ENCODE data around the gene IQCE. TPM values are rescaled to one million over a fixed set of nuclear protein-coding genes. Genes with fewer than 3 reads are reported as not detected.
"Not testable (repeated sequence)": the region's sequence is repeated elsewhere in the genome, so short reads cannot be mapped to it uniquely, and the experiment has no call there.

Gene IQCE
- total RNA-seq, 1 donor from 2014 or later = 12.1 TPM

GRCh38 chr7:2551418-2551817 lies 7.4 kb upstream of the IQCE start:
- DNase-seq (ENCODE audit: low read depth) = no peak

- no peak for DNase-seq (ENCODE audit: low read depth)
Observed at GRCh38 chr7:2553108-2553507, 5.7 kb upstream of the IQCE start.

- DNase-seq (ENCODE audit: low read depth) = peak; percentile 65
Observed at GRCh38 chr7:2553831-2554581, 4.8 kb upstream of the IQCE start.

GRCh38 chr7:2554661-2555111 lies 4.1 kb upstream of the IQCE start:
- DNase-seq (ENCODE audit: low read depth) = peak; percentile 27

- DNase-seq (ENCODE audit: low read depth) = peak; percentile 95
Observed at GRCh38 chr7:2555121-2556052, 3.4 kb upstream of the IQCE start, which contains the start of gene BRAT1. BRAT1 (minus strand) TSS chr7:2555524; CDS start chr7:2554431, 1,093 bp downstream.

- no peak for DNase-seq (ENCODE audit: low read depth)
Observed at GRCh38 chr7:2559283-2559950, 638 bp downstream of the IQCE start.

GRCh38 chr7:2563955-2564354 lies 5.2 kb downstream of the IQCE start:
- DNase-seq (ENCODE audit: low read depth) = not testable (repeated sequence)

- no peak for DNase-seq (ENCODE audit: low read depth)
Observed at GRCh38 chr7:2564970-2565540, 6.3 kb downstream of the IQCE start.

GRCh38 chr7:2566348-2566889 lies 7.6 kb downstream of the IQCE start:
- DNase-seq (ENCODE audit: low read depth) = no peak

GRCh38 chr7:2566890-2567678 lies 8.3 kb downstream of the IQCE start:
- DNase-seq (ENCODE audit: low read depth) = no peak

GRCh38 chr7:2567679-2568278 lies 9.0 kb downstream of the IQCE start:
- DNase-seq (ENCODE audit: low read depth) = peak; percentile 42

- no peak for DNase-seq (ENCODE audit: low read depth)
Observed at GRCh38 chr7:2568521-2569223, 9.9 kb downstream of the IQCE start.

- no peak for DNase-seq (ENCODE audit: low read depth)
Observed at GRCh38 chr7:2569421-2569820, 10.6 kb downstream of the IQCE start.

GRCh38 chr7:2570021-2570420 lies 11.2 kb downstream of the IQCE start:
- no peak for DNase-seq (ENCODE audit: low read depth)

- no peak for DNase-seq (ENCODE audit: low read depth)
Observed at GRCh38 chr7:2571409-2571808, 12.6 kb downstream of the IQCE start.

GRCh38 chr7:2572101-2572842 lies 13.5 kb downstream of the IQCE start:
- no peak for DNase-seq (ENCODE audit: low read depth)

GRCh38 chr7:2573761-2574160 lies 15.0 kb downstream of the IQCE start:
- DNase-seq (ENCODE audit: low read depth) = no peak

- no peak for DNase-seq (ENCODE audit: low read depth)
Observed at GRCh38 chr7:2575046-2575732, 16.4 kb downstream of the IQCE start.
